ENCODE results near the gene INPP4B.
"Not testable (repeated sequence)": the region's sequence is repeated elsewhere in the genome, so short reads cannot be mapped to it uniquely, and the experiment has no call there.

Gene INPP4B

GRCh38 chr4:142551517-142552305 is 294.4 kb downstream of the INPP4B start:
- in situ Hi-C loops (cut with HindIII; ENCODE audit: low sequenced_read_pairs) = no loop called here

- in situ Hi-C loops (cut with HindIII; ENCODE audit: low sequenced_read_pairs) = no loop called here
Observed at GRCh38 chr4:142550965-142551364, 295.1 kb downstream of the INPP4B start.

DNA sequence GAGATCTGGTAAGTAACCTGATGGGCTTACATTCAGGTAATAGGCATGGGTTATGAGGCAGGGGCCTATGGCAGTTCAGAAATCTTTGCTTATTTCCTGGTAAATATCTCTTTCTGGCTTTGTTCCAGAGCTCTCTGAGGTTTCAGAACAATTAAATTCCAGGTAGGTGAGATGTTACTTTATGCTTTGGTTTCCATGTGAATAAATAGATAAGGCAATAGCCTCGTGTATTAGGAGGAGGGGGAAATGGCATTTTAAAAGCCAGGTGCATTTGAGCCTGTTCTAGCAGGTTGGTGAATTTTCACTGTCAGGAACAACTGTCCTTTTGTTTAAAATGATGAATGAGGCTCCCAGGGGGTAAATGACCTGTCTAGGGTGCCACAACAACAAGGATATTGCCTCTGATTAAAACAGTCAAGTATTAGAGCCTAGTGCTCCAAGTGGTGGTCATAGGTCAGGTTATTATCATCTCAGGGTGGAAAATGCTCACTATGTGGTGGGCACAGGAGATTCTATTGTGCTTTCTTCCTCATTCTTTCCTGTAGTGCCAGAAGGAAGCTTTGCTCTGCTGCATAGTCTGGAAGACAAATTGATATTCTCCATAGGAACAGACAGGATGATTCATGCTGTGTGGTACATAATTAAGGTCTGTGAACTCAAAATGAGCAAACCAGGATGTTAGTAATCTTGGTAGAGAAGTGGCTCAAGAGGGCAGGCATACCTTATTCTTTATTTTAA is 296.2 kb downstream of the INPP4B start:
- in situ Hi-C loops (cut with HindIII; ENCODE audit: low sequenced_read_pairs) = no loop called here

DNA sequence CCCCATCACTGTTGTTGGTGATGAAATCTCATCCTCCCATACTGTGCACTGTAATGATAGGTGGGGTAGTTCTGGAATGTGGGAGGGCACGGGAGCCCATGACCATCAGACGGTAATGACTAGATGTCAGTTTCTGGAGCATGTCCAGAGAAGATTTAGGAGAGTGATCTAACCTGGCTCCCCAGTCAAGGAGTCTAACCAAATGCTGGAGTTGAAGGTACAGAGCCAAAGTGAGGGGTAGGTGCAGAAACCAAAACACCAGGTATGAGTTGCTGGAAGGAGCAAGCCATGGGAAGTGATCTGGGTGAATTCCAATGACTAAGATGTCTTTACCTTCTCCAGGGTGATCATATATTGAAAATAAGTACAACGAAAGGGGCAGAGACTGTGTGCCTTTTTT is 296.9 kb downstream of the INPP4B start:
- in situ Hi-C loops (cut with HindIII; ENCODE audit: low sequenced_read_pairs) = no loop called here

- in situ Hi-C loops (cut with HindIII; ENCODE audit: low sequenced_read_pairs) = no loop called here
Observed at GRCh38 chr4:142548491-142548890, 297.6 kb downstream of the INPP4B start.

- in situ Hi-C loops (cut with HindIII; ENCODE audit: low sequenced_read_pairs) = no loop called here
Observed at GRCh38 chr4:142547974-142548373, 298.1 kb downstream of the INPP4B start.

- in situ Hi-C loops (cut with HindIII; ENCODE audit: low sequenced_read_pairs) = no loop called here
Observed at GRCh38 chr4:142544594-142544993, 301.5 kb downstream of the INPP4B start.

DNA sequence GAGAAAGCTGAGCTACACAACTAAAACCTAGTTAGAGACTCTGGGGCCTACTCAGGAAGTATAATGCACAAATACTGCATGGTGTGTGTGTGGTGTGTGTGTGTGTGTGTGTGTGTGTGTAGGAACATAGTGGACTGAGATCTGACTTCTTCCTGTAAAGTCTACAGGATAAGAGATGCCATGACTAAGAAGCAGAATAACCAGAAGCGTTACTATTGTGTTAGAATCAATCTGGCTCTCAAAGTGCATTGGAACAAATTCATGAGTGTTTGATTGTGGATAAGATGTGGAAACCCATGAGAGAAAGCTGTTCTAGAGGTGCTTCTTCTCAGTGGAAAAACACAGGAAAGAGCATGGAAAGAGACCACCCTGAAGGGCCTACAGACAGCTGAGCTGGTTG is 302.1 kb downstream of the INPP4B start:
- in situ Hi-C loops (cut with HindIII; ENCODE audit: low sequenced_read_pairs) = no loop called here

DNA sequence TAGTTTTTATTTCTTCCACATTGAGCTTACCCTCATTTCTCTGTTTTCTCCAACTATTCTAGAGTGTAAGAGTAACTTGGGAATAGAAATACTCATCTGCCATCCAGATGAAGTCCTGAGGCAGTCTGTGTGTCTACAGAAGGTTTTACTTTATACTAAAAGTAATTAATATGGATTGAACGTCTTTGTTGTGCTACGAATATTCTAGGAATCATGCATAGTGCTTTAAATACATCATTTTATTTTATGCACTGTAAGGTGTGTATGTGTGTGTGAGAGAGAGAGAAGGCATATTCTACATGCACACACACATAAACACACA is 305.7 kb downstream of the INPP4B start:
- in situ Hi-C loops (cut with HindIII; ENCODE audit: low sequenced_read_pairs) = no loop called here

DNA sequence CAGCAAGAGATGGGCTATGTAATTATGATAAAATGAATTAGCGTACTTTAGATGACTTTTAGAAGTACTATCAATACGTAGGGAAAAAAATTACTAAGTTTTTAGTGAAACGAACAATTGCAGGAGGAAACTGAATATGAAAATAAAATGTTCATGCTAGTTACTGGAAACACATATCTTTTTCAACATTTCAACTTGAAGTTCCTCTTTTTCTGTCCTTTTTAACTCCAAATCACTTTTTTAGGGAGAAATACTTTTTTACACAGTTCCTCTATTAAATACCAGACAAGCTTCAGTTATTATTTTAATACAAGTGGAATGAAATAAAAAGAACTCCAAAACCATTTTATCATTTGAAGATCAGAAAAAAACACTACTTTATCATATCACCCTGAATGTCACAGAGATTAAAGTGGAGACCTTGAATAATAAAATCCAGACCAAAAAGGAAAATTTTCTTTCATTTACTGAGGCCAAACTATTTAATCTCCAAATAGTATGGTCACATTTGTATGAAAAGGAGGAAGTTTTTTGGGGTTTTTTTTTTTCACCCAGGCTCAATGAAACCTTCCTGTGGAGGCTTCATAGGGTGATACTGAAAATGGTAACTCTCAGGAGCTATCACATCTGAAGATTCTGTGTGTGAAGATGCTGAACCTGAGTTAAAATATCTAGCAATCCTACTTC is 306.2 kb downstream of the INPP4B start:
- in situ Hi-C loops (cut with HindIII; ENCODE audit: low sequenced_read_pairs) = no loop called here

DNA sequence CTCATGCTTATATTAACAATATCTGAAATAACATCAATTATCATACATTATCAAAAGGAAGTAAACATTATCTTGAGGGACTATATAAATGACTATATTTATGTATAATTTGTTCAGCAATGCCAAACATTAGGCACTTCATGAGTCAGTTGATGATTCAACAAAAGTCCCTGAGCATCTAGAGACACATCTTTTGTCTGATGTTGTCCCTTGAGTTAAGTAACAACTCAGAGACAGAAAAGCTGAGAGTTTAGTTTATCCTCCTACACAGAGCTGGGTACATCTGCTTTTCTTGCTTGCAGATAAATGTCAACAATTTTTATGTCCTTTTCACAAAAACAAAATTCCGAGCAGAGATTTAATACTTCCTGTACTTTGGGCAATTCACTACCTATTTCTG is 311.1 kb downstream of the INPP4B start:
- in situ Hi-C loops (cut with HindIII; ENCODE audit: low sequenced_read_pairs) = no loop called here

DNA sequence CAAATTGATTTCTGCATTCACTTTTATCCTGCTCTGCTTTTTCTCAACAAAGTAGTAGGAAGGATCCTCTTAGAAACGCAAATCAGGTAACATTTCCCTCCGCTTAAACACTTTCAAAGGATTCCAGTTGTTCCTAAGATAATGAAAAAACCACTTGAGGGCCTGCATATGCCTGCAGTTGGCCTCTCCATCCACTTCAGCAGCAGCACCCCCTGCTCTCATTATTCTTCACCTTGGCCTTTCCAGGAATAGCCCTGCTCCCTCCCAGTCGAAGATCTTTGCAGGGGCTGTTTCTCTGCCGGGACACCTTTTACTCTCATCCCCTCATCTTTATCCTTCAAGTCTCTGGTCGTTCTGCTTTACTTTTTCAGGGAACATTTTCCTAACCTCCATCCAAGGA is 314.0 kb downstream of the INPP4B start:
- in situ Hi-C loops (cut with HindIII; ENCODE audit: low sequenced_read_pairs) = no loop called here

- in situ Hi-C loops (cut with HindIII; ENCODE audit: low sequenced_read_pairs) = no loop called here
Observed at GRCh38 chr4:142530728-142531127, 315.4 kb downstream of the INPP4B start.

GRCh38 chr4:142528433-142528832 is 317.7 kb downstream of the INPP4B start:
- in situ Hi-C loops (cut with HindIII; ENCODE audit: low sequenced_read_pairs) = no loop called here

- in situ Hi-C loops (cut with HindIII; ENCODE audit: low sequenced_read_pairs) = no loop called here
Observed at GRCh38 chr4:142523111-142523510, 323.0 kb downstream of the INPP4B start.

DNA sequence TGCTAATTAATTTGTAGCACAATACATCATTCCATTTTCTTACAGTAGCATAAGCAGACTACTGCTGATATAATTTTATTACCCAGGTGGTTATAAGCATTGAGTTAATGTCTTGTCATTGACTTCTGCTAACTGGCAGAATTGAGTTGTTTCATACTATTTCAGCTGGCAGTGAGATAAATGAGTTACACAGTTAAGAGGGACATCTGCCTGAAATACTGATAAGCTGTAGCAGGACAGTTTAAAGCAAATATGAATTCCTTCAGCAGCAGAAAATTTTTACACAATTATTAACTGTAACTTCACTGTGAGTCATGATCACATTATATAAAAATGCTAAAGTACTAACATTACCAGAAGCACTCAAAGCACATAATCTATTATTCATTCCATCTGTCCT is 326.8 kb downstream of the INPP4B start:
- in situ Hi-C loops (cut with HindIII; ENCODE audit: low sequenced_read_pairs) = no loop called here

DNA sequence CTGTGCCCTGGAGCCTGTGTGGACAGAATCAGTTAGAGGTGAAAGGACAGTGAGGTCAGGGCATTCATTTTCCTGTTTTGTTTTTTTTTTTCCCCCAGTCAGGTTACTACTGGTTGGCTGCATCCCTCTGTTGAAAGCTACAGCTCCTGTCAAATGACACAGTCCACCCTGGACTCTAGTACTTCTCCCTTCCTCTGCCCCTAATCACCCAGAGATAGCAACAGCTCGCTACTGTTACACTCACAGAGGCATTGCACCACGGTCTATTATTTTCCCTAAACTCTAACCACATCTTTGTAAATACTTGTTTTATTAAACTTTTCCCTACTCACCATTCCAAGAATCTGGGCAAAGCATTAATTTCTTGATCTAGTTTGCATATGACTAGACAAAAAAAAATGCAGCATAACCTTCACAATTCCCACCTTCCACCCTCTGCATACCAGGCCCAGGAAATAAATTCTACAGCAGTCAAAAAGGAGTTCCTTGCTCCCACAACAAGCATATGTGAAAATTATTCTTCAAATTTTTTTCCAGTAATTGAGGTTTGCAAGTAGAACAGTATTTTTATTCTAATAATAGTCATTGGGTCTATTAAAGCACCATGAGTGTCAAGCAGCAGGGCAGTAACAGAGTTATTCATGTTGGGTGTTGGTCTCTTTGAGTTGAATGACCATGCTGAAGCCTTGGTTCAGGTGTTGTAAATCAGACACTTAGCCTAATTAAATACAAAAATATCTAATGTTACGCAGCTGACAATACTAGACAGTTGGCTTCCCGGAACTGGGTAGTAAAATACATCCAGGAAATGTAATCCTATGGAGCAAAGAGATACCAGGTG is 329.2 kb downstream of the INPP4B start:
- in situ Hi-C loops (cut with HindIII; ENCODE audit: low sequenced_read_pairs) = no loop called here

DNA sequence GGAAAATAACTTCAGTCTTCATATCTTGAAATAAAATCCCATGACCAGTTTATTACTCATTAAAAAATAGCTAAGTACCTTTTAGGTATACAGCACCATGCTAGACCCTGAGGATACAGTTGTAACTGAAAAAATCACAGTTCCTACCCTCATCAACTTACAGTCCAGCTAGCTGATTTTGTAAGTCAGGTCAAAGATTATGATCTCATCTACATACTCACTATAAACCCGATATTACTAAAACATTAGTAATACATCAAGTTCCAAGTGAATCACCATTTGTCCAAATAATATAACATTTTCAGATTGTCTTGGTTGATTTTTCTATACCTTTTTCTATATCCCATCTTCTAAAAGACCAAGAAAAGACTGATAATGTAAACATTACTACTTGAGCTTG is 333.9 kb downstream of the INPP4B start:
- in situ Hi-C loops (cut with HindIII; ENCODE audit: low sequenced_read_pairs) = no loop called here

GRCh38 chr4:142509881-142510280 is 336.2 kb downstream of the INPP4B start:
- in situ Hi-C loops (cut with HindIII; ENCODE audit: low sequenced_read_pairs) = no loop called here

DNA sequence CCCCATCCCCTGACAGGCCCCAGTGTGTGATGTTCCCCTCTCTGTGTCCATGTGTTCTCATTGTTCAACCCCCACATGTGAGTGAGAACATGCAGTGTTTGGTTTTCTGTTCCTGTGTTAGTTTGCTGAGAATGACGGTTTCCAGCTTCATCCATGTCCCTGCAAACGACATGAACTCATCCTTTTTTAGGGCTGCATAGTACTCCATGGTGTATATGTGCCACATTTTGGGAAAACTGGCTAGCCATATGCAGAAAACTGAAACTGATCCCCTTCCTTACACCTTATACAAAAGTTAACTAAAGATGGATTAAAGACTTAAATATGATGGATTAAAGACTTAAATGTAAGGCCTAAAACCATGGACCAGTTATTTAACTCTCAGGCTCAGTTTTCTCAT is 336.7 kb downstream of the INPP4B start:
- in situ Hi-C loops (cut with HindIII; ENCODE audit: low sequenced_read_pairs) = not testable (repeated sequence)

- in situ Hi-C loops (cut with HindIII; ENCODE audit: low sequenced_read_pairs) = no loop called here
Observed at GRCh38 chr4:142500966-142501365, 345.1 kb downstream of the INPP4B start.
